HL-60 (cell line): Measurements from ENCODE around the gene ABHD16A.

Source experiments
- DNase-seq, 2 experiments: peaks; one replicate each; pipeline ENCODE4 v3.0.0-alpha.2; 2010 to 2020; ENCODE audit warnings: low read depth in 1 of 2, low spot score in 1 of 2
- H3K27ac ChIP-seq: fragments of 250-450 bp; sonication (Bioruptor Pico); replicated peaks from 2 replicates; pipeline ENCODE4 v1.5.1; 2020; ENCODE audit warnings: mild to moderate bottlenecking, moderate library complexity
- H3K27me3 ChIP-seq: fragments of 250-450 bp; sonication (Bioruptor Pico); 2 replicates; pipeline ENCODE4 v1.5.1; 2021; ENCODE audit warnings: mild to moderate bottlenecking, moderate library complexity; ENCODE audit not compliant: insufficient read depth, poor library complexity, severe bottlenecking
- H3K4me3 ChIP-seq: replicated peaks from 2 replicates; pipeline ENCODE4 v1.5.1; 2011; ENCODE audit warnings: mild to moderate bottlenecking, control low read depth, low read length; ENCODE audit not compliant: insufficient read depth
- CTCF ChIP-seq: IDR thresholded peaks from one replicate; pipeline ENCODE4 v1.5.1; 2011; ENCODE audit warnings: low read length, control low read depth, inconsistent platforms; ENCODE audit not compliant: insufficient read depth
- GABPA ChIP-seq: IDR thresholded peaks from 2 replicates; pipeline ENCODE4 v1.6.1; 2012; ENCODE audit warnings: low read depth
- POLR2AphosphoS5 ChIP-seq: IDR thresholded peaks from 2 replicates; pipeline ENCODE4 v1.6.1; 2012; ENCODE audit warnings: low read depth
- REST ChIP-seq: IDR thresholded peaks from 2 replicates; pipeline ENCODE4 v1.6.1; 2012; ENCODE audit warnings: low read depth; ENCODE audit not compliant: insufficient replicate concordance
- SPI1 ChIP-seq: IDR thresholded peaks from 2 replicates; pipeline ENCODE4 v1.6.1; 2012; ENCODE audit warnings: low read depth, mild to moderate bottlenecking, borderline replicate concordance

ABHD16A gene

GRCh38 chr6:31702405-31702818 is 712 bp downstream of the ABHD16A start:
- peak overlapping the region; percentile 64 for H3K4me3 ChIP-seq
- no peak for DNase-seq
- no peaks in the 10 kb centered on the region for H3K27me3 ChIP-seq
- H3K27ac ChIP-seq, result peak overlapping the region; percentile 96
- TF ChIP-seq GABPA, result no peak

- DNase-seq, result no peak
- no peak for TF ChIP-seq GABPA
- no peak for TF ChIP-seq SPI1
- no peak for TF ChIP-seq REST
- TF ChIP-seq CTCF, result no peak
- TF ChIP-seq POLR2AphosphoS5, result no peak
- H3K27me3 ChIP-seq, result no peaks in the 10 kb centered on the region
- H3K27ac ChIP-seq, result peak overlapping the region; percentile 96
- peak overlapping the region; percentile 64 for H3K4me3 ChIP-seq
These were observed 1.3 kb downstream of the ABHD16A start for GRCh38 chr6:31701666-31702404.

GRCh38 chr6:31700740-31701401 is 2.3 kb downstream of the ABHD16A start:
- H3K27me3 ChIP-seq, result no peaks in the 10 kb centered on the region
- H3K4me3 ChIP-seq, result no peak overlapping the region
- no peak for DNase-seq
- no peak overlapping the region for H3K27ac ChIP-seq
- TF ChIP-seq POLR2AphosphoS5, result no peak
- TF ChIP-seq SPI1, result no peak
- no peak for TF ChIP-seq GABPA
- TF ChIP-seq CTCF, result no peak
- no peak for TF ChIP-seq REST

- H3K27me3 ChIP-seq, result no peaks in the 10 kb centered on the region
- TF ChIP-seq POLR2AphosphoS5 (no peak), REST (no peak), GABPA (no peak), SPI1 (no peak), CTCF (no peak)
- no peak overlapping the region for H3K27ac ChIP-seq
- no peak overlapping the region for H3K4me3 ChIP-seq
- DNase-seq, result no peak
These were observed 5.6 kb downstream of the ABHD16A start for GRCh38 chr6:31697555-31697954.
